D721Med (cell line): Measurements from ENCODE around the gene POTEH.
"Not testable (repeated sequence)": the region's sequence is repeated elsewhere in the genome, so short reads cannot be mapped to it uniquely, and the experiment has no call there.

Source experiments
- DNase-seq: peaks from one replicate; pipeline ENCODE4 v3.0.0; 2011; ENCODE audit warnings: low spot score; ENCODE audit not compliant: insufficient read length
- FAIRE-seq: peaks from 2 replicates; lab custom pipeline; 2011; peaks lifted over from hg19 to GRCh38; lab: Jason Lieb, UNC

Gene POTEH

GRCh38 chr22:15689749-15690125 is at the start of gene POTEH:
Gene POTEH (plus strand): TSS chr22:15690026. CDS start chr22:15690078, 52 bp downstream.
- not testable (repeated sequence) for DNase-seq, FAIRE-seq

DNA sequence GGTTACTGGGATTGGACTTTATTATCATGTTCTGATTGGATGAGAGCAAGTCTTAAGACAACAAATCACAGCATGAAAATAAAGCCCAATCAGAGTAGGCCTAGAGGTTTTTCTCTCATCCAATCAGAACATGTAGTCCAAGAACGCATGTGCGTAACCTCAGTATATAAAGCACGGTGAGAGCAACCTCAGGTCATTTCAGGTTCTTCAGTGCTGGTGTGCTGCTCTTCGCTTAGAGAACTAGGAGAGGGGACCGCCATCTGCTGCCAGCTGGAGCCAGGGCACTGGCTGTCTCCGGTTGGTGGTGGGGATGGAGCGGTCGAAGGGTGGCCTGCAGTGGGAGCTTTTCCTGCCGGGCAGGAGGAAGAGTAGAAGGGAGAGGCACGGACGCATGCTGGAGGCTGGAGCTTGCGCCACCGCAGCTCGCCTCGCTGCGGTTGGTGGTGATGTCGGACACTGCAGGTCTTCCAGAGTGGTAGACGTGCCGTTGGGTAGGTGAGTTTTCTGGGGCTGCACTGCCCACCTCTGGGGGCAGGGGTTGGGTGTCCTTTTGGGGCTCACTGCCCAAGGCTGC is 47.5 kb upstream of the POTEH start:
- not testable (repeated sequence) for DNase-seq, FAIRE-seq

DNA sequence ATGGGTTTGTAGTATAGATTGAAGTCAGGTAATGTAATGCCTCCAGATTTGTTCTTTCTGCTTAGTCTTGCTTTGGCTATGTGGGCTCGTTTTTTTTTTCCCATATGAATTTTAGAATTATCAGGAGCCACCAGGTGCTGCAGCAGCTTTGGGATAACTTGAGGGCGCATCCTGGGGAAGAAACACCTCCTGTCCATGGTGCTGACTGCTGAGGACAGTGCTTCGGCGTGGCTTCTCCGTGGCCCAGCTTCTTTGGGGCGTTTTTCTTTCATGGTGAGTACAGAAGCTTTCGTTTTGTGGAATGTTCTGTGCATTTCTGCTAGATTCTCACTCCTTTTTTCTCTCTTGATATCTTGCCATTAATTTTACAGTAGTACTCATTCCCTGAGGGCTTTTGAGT is 37.9 kb upstream of the POTEH start:
- not testable (repeated sequence) for DNase-seq, FAIRE-seq

DNA sequence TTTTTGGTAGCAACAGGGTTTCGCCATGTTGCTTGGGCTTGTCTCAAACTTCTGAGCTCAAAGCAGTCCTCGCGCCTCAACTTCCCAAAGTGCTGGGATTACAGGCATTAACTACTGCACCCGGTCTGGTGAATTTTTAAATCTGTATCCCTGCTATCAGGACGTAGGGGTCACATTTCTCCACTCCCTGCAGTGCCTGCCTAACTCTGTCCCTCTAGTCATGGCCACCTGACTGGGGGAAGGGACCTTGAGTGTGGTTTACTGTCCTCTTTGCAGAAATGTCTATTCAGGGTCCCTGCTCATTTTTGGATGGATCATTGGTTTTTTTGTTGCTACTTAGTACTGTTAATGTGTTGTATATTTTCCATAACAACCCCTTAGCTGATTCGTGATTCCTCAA is 37.1 kb upstream of the POTEH start:
- FAIRE-seq, DNase-seq: not testable (repeated sequence)

DNA sequence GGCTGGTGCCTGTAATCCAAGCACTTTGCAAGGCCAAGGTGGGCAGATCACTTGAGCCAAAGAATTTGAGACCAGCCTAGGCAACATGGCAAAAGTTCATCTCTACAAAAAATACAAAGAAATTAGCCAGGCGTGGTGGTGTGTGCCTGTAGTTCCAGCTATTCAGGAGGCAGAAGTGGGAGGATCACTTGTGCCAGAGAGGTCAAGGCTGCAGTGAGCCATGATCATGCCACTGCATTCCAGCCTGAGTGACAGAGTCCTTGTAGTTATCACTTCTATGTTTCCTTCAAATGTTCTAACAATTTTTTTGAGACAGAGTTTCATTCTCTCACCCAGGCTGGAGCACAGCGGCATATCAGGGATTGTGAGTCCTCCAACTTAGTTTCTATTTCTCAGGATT is 36.6 kb upstream of the POTEH start:
- not testable (repeated sequence) for FAIRE-seq, DNase-seq

DNA sequence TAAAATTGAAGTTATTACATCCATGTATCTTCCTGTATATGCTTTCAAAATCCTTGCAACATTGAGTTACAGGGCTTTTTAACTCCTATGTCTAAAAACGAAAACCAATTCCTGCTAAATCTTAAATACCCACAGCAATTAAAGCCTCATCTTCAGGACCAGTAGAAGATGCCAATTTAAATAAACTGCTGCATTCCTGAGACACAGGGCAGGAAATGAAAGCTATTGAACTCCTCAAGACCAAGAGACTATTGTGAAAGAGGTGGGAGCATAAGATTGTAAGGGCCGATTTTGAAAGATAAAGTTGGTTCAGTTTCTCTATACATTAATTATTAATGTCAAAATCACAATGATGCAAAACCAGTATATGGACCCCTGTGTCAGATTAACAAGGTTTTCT is 28.7 kb upstream of the POTEH start:
- not testable (repeated sequence) for DNase-seq, FAIRE-seq

GRCh38 chr22:15664682-15665081 is 25.1 kb upstream of the POTEH start:
- not testable (repeated sequence) for DNase-seq, FAIRE-seq

DNA sequence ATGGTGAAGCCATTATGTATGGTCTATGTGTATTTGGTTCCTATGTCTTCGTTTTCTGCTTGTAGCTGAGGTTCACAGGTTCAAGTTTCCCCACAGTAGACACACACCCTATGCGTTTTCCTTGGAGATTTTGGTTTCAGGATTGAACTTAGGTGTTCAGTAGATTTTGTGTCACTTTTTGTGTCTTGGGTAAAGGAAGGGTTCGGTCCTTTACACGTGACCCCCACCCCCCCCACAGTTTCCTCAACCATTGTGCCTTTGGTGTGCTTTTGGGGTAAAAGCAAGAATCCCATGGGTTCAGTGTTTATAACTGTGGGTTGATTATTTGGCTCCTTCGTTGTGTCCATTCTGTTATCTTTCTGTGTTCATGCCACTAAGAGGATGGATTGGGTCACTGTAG is 24.3 kb upstream of the POTEH start:
- DNase-seq, FAIRE-seq: not testable (repeated sequence)

DNA sequence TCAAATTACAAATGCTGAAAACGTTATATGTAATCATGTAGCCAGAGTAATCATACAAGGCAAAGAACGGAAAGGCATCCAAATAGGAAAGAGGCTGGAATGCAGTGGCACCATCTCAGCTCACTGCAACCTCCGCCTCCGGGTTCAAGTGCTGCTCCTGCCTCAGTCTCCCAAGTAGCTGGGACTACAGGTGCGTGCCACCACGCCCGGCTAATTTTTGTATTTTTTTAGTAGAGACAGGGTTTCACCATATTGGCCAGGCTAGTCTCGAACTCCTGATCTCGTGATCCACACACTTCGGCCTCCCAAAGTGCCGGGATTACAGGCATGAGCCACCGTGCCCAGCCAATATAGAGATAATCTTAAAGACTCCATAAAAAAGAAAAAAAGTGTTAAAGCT is 20.4 kb upstream of the POTEH start:
- FAIRE-seq, DNase-seq: not testable (repeated sequence)

GRCh38 chr22:15679702-15680101 is 10.1 kb upstream of the POTEH start:
- not testable (repeated sequence) for DNase-seq, FAIRE-seq

DNA sequence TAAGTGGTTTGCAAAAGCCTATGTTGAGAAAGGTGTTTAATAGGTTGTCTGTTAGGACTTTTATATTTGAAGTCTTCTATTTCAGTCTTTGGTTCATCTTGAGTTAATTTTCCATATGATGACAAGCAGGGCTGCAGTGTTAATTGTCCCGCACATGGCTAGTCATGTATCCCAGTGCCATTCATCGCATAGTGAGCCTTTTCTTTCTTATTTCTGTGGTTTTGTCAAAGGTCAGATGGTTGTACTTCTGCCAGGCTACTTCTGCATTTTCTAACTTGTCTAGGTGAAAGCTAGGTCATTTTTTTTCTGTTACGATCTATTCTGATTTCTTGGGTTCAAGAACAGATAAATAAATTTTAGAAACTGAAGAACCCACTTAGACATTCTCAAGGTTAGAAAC is 5.7 kb upstream of the POTEH start:
- not testable (repeated sequence) for DNase-seq, FAIRE-seq

DNA sequence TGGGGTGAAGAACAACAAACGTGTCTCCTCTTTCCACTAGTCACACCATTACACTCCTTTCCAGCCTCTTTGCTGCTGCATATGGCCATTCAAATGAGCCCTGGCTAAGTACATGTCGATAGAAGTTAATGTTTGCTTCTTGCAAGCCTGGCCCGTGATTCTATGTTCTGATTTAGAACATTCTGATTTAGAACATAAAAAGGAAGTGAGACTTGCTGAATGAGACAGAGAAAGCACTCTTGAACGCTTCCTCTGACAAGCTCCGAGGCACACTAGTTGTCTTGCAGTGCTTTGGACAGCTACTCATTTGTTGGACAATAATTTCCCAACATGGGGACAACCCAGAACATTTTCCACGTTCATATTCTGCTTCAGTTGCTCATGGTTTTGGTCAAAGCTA is 5.1 kb upstream of the POTEH start:
- DNase-seq, FAIRE-seq: not testable (repeated sequence)

DNA sequence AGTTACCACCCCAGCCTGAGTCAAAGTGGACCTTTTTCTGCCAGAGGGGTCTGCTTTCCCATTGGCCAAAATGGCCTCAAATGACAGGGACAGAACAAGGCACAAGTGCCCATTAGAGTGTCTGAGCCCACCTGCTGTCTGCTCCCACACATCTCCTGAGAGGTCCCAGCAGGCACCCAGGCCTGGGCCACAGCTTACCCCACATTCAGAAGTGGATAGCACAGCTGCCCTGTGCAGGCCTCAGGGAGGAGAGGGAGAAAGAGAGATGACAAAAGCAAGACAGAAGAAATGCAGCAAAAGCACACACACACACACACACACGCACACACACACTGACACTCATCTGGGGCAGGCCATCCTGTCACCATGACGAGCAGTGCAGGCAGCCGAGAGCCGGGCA is 4.2 kb upstream of the POTEH start:
- not testable (repeated sequence) for DNase-seq, FAIRE-seq

DNA sequence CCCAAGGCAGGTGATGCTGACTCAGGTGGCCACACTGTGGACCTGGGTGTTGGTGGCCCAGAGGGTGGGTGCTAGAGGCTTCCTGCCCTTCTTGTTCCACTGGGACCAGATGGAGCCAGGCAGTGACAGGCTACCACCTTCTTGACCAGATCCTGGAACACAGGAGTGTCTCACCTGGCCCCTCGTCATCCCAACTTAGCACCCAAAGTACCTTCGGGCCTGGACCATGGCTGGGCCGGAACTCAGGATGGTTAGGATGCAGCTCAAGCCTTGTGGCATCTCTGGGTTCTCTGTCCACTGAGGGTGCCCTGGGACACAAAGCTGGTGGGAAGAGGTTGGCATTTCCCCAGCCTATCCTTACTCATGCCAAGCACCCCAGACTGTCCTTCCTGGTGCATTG is 2.7 kb upstream of the POTEH start:
- not testable (repeated sequence) for DNase-seq, FAIRE-seq

DNA sequence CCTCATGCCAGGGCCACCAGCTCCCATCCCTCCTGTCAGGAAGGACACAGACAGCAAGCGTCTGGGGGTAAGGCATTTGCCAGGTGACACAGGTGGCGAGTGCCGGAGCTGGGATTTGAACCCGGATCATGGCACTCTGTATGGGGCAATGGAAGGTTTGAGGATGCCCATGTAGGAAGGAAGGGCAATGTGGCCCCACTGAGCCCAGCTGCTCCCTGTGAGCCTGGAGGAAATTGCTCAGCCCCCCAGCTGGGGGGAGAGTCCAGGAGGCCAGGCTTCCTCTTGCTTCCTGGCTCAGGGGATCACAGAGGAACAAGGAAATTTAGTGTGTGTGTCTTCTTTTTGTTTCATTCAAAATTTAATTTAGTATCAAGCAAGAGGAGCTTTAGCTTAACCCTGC is 2.1 kb upstream of the POTEH start:
- FAIRE-seq = not testable (repeated sequence)

GRCh38 chr22:15688090-15688489 is 1.7 kb upstream of the POTEH start:
- not testable (repeated sequence) for DNase-seq, FAIRE-seq

More for the DNA sequence above, 2.1 kb upstream of the POTEH start:
- not testable (repeated sequence) for DNase-seq

- not testable (repeated sequence) for FAIRE-seq, DNase-seq
Observed at GRCh38 chr22:15689012-15689748, 646 bp upstream of the POTEH start.

GRCh38 chr22:15713600-15713999 is 23.8 kb downstream of the POTEH start:
- not testable (repeated sequence) for FAIRE-seq, DNase-seq

DNA sequence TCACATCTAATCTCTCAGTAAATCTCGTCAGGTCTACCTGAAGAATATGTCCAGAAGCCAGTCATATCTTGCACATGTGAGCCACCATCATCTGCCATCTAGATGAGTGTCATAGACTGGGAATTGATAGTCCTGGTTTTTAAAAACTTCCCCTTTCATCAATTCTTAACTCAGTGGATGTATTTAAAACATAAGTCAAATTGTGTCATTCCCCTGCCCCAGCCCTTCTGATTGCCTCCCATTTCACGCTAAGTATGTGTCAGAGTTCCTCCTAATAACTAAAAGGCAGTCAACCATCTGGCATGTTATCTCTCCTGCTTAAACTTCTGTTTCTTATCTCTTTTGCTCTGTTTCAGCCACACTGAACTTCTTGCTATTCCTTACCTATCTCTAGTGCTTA is 24.3 kb downstream of the POTEH start:
- DNase-seq, FAIRE-seq: not testable (repeated sequence)

DNA sequence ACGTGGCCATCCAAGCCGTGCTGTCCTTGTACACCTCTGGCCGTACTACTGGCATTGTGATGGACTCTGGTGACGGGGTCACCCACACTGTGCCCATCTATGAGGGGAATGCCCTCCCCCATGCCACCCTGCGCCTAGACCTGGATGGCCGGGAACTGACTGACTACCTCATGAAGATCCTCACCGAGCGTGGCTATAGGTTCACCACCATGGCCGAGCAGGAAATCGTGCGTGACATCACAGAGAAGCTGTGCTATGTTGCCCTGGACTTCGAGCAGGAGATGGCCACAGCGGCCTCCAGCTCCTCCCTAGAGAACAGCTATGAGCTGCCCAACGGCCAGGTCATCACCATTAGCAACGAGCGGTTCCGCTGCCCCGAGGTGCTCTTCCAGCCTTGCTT is 32.1 kb downstream of the POTEH start:
- not testable (repeated sequence) for FAIRE-seq, DNase-seq
